ENCODE results near the gene SIVA1.

Gene SIVA1

DNA sequence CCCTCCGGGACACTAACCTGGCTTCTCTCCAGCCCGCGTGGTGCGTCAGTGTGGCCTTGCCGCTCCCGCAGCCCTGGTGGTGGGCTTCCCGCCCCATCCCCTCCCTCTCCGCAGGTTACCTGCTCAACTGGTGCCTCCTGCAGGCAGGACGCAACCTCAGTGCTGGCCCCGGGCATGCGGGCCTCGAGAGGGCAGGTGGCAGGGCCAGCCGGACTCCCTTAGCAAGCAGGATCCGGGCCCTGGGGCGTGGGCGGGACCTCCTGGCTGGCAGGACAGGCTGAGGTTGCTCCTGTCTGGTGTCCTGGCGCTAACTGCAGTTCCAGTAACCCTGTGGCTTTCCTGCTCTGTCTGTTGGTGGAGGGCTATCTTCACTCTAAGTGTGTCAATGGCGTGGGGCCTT lies 37.5 kb upstream of the SIVA1 start:
- no peaks in the 10 kb centered on the region for H3K4me1 Mint-ChIP-seq (ENCODE audit: low read depth)
- H3K9me3 Mint-ChIP-seq (ENCODE audit: low read depth) = no peaks in the 10 kb centered on the region
- H3K27ac Mint-ChIP-seq = no peak overlapping the region
- no peaks in the 10 kb centered on the region for H3K27me3 Mint-ChIP-seq
- H3K4me3 Mint-ChIP-seq = no peak overlapping the region
- no peaks in the 10 kb centered on the region for H3K36me3 Mint-ChIP-seq

DNA sequence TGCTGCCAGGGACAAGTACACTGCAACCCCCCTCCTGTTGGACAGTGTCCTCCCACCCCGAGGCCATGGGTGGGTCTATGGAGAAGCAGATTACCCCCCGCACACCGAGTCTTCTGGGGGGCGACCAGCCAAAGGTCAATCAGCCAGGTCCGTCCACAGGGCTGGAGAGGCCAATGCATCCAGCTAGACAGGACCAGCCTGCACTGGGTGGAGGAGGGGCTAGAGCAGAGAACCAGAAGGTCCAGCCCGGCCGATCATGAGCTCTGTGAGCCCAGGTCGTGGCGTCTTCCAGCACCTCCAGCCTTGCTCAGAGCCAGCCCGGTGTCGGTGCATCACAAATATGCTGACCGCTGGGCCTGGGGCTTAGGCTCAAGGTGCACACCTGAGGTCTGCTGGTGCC lies 37.1 kb upstream of the SIVA1 start:
- Mint-ChIP-seq H3K4me3 (no peak overlapping the region), H3K4me1 (ENCODE audit: low read depth) (no peaks in the 10 kb centered on the region), H3K27ac (no peak overlapping the region), H3K36me3 (no peaks in the 10 kb centered on the region), H3K27me3 (no peaks in the 10 kb centered on the region), H3K9me3 (ENCODE audit: low read depth) (no peaks in the 10 kb centered on the region)

DNA sequence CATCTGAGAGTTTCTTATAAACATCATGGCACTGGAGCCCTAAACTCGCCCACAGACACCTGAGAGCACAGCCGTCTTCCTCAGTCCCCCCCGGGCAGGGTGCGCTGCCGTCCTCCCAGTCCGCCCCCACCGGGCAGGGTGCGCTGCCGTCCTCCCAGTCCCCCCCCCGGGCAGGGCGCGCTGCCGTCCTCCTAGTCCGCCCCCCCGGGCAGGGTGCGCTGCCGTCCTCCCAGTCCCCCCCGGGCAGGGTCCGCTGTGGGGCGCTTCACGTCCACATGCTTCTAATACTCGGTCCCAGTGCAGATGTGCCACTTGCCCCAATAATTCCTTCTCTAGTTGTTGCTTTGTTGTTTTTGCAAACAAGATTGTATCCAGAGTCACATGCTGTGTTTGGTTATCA lies 35.8 kb upstream of the SIVA1 start:
- H3K36me3 Mint-ChIP-seq = no peaks in the 10 kb centered on the region
- no peaks in the 10 kb centered on the region for H3K27me3 Mint-ChIP-seq
- H3K4me3 Mint-ChIP-seq = no peak overlapping the region
- H3K27ac Mint-ChIP-seq = no peak overlapping the region
- no peaks in the 10 kb centered on the region for H3K4me1 Mint-ChIP-seq (ENCODE audit: low read depth)
- H3K9me3 Mint-ChIP-seq (ENCODE audit: low read depth) = no peaks in the 10 kb centered on the region

DNA sequence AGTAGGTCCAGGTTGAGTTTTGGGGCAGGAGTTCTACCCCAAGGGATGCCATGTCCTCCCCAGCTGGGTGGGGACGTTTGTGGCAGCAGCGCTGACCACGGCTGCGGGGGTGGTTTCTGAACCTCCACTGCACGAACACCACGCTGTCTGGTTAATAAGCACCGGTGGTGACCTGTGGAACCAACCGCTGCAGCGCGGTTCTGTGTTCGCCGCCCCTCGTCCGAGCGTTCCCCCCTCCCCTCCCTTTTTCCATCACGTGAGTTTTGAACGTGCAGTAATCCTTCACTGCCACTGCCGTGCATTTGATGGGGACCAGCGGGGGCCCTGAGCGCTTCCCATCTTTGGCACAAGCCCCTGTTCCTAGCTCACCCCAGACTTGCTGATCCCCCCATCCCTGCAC lies 35.3 kb upstream of the SIVA1 start:
- Mint-ChIP-seq H3K4me3 (no peak overlapping the region), H3K27ac (no peak overlapping the region), H3K27me3 (no peaks in the 10 kb centered on the region), H3K9me3 (ENCODE audit: low read depth) (no peaks in the 10 kb centered on the region), H3K36me3 (no peaks in the 10 kb centered on the region), H3K4me1 (ENCODE audit: low read depth) (no peaks in the 10 kb centered on the region)

DNA sequence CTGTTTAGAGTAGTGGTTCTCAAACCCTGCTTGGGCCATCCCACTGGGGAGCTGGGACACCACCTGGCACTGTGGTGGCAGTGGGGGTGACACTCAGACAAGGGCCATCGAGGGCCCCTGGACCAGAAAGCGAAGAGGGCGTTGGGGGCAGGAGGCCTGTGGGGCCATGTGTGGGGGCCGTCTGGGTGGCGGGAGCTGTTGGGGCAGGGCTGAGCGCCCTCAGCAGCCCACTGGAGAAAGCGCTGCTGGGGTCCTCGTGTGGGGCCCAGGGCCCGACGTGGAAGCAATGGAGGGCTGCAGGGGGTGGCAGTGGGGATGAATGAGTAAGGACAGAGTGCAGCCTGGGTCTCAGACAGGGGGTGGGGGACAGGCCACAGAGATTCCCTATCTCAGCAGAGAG lies 34.8 kb upstream of the SIVA1 start:
- H3K9me3 Mint-ChIP-seq (ENCODE audit: low read depth) = no peaks in the 10 kb centered on the region
- H3K27me3 Mint-ChIP-seq = no peaks in the 10 kb centered on the region
- no peaks in the 10 kb centered on the region for H3K4me1 Mint-ChIP-seq (ENCODE audit: low read depth)
- no peak overlapping the region for H3K27ac Mint-ChIP-seq
- H3K4me3 Mint-ChIP-seq = no peak overlapping the region
- H3K36me3 Mint-ChIP-seq = no peaks in the 10 kb centered on the region

DNA sequence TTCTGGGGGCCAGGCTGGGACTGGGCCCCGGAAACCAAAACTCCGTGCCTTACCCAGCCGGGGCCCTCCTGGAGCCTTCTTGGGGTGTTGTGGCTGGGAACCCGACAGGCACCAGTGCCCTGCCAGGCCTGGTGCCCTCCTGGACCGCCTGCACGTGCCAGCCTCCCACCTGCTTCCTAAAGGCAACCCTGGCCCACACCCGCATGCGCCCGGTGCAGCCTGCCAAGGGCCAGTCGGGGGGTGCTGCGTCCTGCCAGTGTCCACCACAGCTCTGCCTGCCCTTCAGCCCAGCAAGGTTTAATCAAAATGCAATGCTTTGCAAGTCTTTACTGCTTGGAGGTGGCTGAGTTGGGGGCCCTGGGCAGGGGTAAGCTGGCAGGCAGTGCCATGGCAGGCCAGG lies 34.1 kb upstream of the SIVA1 start:
- Mint-ChIP-seq H3K9me3 (ENCODE audit: low read depth) (no peaks in the 10 kb centered on the region), H3K4me1 (ENCODE audit: low read depth) (no peaks in the 10 kb centered on the region), H3K4me3 (no peak overlapping the region), H3K27me3 (no peaks in the 10 kb centered on the region), H3K36me3 (no peaks in the 10 kb centered on the region), H3K27ac (no peak overlapping the region)

DNA sequence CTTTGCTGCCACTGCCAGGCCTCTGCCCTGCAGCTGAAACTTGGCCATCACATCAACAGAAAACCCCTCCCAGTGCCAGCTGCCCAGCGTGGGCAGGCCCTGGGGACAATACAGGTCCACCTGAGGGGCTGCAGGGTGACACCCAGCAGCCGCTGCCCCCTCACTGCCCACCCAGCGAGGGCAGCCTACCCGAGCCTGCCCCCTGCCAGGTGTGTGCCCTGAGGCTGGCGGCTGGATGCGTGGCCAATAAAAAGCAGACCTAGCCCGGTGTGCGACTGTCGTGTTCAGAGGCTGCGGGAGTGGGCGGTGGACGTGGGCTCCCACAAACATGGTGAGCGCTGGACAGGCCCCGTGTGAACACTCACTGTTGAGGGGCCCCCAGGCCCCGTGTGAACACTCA lies 33.6 kb upstream of the SIVA1 start:
- Mint-ChIP-seq H3K36me3 (no peaks in the 10 kb centered on the region), H3K9me3 (ENCODE audit: low read depth) (no peaks in the 10 kb centered on the region), H3K27ac (no peak overlapping the region), H3K4me3 (no peak overlapping the region), H3K4me1 (ENCODE audit: low read depth) (no peaks in the 10 kb centered on the region), H3K27me3 (no peaks in the 10 kb centered on the region)

DNA sequence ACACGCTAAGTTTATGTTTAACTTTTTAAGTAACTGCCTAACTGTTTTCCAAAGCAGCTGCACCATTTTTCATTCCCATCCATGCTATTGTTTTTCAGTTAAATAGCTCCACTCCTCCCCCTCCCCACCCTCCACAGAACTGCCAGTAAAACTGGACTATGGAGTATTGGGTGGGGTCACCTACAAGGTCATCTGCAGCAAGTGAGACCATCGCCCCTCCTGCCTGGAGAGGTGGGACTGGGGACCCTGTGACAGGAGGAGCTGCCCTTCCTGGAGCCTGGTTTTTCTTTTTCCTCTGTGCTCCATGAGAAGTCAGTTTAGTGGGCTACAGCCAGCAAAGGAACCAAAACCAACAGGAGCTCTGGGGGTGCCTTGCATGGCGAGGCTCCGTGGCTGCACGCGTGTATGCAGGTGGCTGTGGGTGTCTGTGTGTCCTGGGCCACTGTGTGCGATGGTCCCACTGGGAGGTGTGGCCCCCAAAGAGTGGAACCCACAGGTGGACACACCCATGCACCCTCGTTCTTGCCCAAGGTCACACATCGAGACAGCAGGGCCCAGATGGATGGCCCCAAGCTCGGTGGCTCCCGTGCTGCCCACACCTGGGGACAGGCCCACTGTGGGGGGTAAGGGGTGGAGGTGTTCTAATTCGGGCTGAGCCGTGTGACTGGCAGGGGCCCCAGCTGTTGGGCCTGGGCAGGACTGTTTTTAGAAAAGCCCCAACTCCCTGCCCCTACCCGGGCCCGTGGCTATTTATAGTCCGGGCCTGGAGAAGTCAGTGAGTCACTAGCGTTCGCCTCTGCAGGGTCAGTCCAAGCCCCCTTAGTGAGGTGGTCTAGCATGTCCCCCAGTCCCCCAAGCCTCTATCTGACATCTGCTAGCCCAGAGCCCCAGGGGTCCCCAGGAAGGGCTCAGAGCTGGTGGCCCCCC lies 31.2 kb upstream of the SIVA1 start:
- H3K9me3 Mint-ChIP-seq (ENCODE audit: low read depth) = no peaks in the 10 kb centered on the region
- H3K27ac Mint-ChIP-seq = no peak overlapping the region
- H3K4me1 Mint-ChIP-seq (ENCODE audit: low read depth) = no peaks in the 10 kb centered on the region
- no peaks in the 10 kb centered on the region for H3K27me3 Mint-ChIP-seq
- H3K4me3 Mint-ChIP-seq = no peak overlapping the region
- H3K36me3 Mint-ChIP-seq = no peaks in the 10 kb centered on the region

DNA sequence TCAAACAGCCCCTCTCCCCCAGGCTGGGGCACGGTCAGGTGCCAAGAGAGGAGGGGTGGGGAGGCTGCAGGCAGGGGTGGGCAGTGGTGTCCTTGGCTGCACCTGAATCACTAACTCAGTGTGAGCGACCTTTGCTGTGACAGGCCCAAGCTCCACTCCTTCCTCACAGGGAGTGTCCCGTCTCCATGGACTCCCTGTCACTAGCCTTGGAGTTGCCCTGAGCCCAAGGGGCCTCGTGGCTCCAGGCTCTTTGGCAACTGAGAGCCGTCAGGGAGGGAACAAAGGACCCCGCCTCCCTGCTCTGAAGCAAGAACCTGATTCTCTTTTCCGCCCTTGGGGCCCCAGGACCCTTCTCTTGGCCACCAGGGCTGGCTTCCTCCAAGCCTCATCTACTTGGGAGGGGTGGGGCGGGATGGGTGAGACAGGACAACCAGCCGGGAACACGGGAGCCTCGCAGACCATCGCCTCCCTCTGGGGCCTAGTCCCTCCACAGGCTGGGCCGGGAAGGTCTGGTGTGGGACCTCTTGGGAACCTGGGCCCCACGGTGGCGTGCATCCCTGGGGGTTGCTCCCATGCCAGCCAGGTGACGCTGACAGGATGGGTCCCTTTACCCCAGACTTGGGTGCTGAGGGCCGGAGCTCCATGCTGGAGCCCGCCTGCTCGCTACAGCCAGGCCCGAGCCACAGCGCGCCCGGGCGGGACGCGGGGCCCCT lies 29.9 kb upstream of the SIVA1 start:
- no peak overlapping the region for H3K4me3 Mint-ChIP-seq
- H3K27me3 Mint-ChIP-seq = no peaks in the 10 kb centered on the region
- no peaks in the 10 kb centered on the region for H3K36me3 Mint-ChIP-seq

DNA sequence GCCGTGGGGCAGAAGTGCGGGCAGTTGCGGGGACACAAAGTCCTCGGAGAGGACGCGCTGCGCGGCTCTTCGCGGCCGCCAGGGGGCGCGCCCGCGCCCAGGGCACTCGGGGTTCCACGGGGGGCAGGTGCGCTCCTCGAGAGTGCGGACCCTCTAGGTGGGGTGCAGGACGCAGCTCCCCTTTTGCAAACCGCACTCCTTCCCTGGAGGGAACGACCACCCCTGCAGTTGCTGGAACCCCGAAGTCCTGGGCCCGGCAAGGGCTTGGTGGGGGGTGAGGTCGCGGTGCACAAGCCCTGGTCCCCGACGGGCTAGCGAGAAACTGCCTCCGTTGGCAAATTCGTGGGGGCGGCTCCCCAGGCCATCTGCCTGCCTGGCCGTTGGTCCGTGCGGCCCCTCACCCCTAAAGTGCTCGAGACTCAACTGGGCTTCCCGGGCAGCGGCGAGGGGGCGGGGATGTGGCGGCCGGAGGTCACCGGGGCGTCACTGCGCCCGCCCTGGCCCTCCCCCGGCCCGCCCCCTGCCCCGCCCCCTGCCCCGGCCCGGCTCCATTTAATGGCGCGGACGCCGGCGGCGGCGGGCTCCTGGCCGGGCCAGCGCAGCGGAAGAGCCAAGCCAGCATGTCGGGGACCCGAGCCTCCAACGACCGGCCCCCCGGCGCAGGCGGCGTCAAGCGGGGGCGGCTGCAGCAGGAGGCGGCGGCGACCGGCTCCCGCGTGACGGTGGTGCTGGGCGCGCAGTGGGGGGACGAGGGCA lies 29.1 kb upstream of the SIVA1 start, which contains the start of gene ADSS1:
Gene ADSS1, plus strand, starts transcription at position 579 of the 756 bp plus-strand sequence. Its CDS starts 42 bp downstream, at position 621.
- peak within 1 kb of the TSS; percentile 56 for H3K4me3 Mint-ChIP-seq
- H3K36me3 Mint-ChIP-seq = no peaks in the 10 kb centered on the region
- H3K4me1 Mint-ChIP-seq (ENCODE audit: low read depth) = no peaks in the 10 kb centered on the region
- no peak within 1 kb of the TSS for H3K27ac Mint-ChIP-seq
- H3K27me3 Mint-ChIP-seq = no peaks in the 10 kb centered on the region
- no peaks in the 10 kb centered on the region for H3K9me3 Mint-ChIP-seq (ENCODE audit: low read depth)

More for the DNA sequence above, 29.9 kb upstream of the SIVA1 start:
- Mint-ChIP-seq H3K27ac (no peak overlapping the region), H3K9me3 (ENCODE audit: low read depth) (no peaks in the 10 kb centered on the region), H3K4me1 (ENCODE audit: low read depth) (no peaks in the 10 kb centered on the region)

DNA sequence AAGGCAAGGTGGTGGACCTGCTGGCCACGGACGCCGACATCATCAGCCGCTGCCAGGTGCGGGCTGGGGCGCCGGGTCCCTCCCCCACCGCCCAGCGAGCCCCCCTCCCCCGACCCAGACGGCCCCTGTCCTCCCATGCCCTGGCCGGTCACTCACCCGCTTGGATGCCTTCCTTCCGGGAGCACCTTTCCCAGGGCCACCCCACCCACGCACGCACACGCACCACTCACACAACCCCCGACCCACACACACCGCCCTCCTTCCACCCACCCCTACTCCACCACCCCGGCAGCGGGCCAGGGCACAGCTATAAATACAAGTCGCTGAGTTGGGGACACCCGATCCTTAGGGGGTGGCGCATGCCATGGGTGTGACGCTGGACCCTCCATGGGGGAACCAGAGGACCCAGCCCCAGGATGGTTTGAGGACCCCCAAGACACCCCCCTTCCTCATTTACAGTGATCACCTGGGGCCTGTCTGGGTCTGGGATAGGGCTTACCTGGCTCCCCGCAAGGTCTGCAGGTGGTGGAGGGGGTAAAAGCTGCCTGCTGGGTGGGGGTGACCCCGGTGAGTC lies 28.5 kb upstream of the SIVA1 start:
- Mint-ChIP-seq H3K27ac (no peak overlapping the region), H3K27me3 (no peaks in the 10 kb centered on the region), H3K9me3 (ENCODE audit: low read depth) (no peaks in the 10 kb centered on the region), H3K36me3 (no peaks in the 10 kb centered on the region), H3K4me1 (ENCODE audit: low read depth) (no peaks in the 10 kb centered on the region), H3K4me3 (peak overlapping the region; percentile 56)

DNA sequence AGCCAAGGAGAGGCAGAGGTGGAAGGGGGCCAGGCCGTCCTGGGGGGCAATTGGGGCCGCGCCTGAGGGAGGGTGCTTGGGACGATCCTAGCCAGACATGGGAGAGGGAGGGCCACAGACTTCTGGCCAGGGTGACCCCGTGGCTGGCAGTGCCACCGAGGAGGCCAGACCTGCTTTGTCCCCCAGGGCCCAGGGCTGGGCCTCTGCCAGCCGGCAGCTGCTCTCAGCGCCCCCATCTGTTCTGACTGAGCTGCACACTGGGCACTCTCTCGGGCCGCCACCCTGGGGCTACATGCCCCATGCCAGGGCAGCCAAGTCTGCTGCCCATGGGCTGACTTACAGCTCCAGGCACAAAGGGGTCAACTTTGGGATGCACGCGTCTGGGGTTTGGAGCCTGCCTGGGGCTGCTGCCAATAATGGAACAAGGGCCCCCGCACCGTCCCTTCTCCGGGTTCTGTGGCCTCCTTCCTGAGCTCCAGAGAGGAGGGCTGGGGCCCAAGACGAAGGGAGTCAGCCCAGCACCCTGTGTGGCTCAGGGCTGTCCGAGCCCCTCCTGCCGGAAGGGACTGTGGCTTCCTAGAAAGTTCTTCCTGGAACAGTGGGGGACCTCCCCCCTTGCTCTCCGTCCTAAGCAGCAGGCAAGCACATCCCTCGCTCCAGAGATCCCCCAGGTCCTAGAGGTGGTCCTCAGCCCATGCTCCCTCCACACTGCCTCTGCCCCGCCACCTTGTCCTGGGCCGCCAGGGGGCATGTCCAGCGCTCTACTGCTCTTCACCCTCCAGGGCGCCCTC lies 27.8 kb upstream of the SIVA1 start:
- Mint-ChIP-seq H3K36me3 (no peaks in the 10 kb centered on the region), H3K27me3 (no peaks in the 10 kb centered on the region), H3K4me3 (peak overlapping the region; percentile 56), H3K4me1 (ENCODE audit: low read depth) (no peaks in the 10 kb centered on the region), H3K27ac (no peak overlapping the region), H3K9me3 (ENCODE audit: low read depth) (no peaks in the 10 kb centered on the region)

DNA sequence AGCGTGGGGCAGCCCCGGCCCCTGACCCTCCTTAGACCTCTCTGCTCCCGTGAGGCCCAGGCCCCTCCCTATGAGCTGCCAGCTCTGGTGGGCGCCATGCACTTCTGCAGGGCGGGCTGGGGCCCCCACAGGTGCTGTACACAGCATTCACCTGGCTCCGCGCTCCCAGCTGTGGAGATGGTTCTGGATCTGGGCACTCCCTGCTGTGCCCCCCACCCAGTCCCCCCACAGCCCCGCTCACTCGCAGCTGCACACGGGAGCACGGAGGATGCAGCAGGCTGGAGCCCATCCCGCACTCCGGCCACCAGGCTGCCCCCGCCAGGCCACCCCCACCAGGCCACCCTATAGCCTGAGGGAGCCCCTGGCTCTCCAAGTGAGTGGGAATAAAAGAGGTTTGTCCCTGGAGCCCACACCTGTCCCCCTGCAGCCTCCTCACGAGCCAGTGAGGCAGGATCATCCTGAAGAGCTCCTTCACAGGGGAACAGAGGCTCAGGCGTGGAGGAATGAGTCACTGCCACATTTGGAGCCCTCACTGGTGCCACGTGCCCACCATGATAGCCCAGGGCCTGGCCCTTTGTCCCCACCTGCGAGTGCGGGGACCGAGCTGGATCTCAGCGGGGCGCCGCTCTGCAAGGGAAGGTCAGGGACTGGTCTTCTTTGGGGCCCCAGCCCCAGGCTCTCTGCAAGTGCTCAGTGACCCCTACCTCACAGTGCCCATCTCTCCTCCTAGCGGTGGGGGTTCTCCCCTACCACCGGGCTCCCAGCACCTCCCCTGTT lies 27.0 kb upstream of the SIVA1 start:
- H3K4me1 Mint-ChIP-seq (ENCODE audit: low read depth) = no peaks in the 10 kb centered on the region
- no peaks in the 10 kb centered on the region for H3K27me3 Mint-ChIP-seq
- H3K4me3 Mint-ChIP-seq = peak overlapping the region; percentile 53
- H3K36me3 Mint-ChIP-seq = no peaks in the 10 kb centered on the region
- no peaks in the 10 kb centered on the region for H3K9me3 Mint-ChIP-seq (ENCODE audit: low read depth)
- no peak overlapping the region for H3K27ac Mint-ChIP-seq

Measured in activated naive CD8-positive, alpha-beta T cell (primary cell).